H1 (cell line): ENCODE measurements around the gene EBPL. TPM values are rescaled to one million over a fixed set of nuclear protein-coding genes. Genes with fewer than 3 reads are reported as not detected.

ENCODE experiments used
- ATF2 ChIP-seq: IDR thresholded peaks from 2 replicates; pipeline ENCODE4 v1.6.1; 2012; ENCODE audit warnings: low read length, inconsistent platforms
- BACH1 ChIP-seq: IDR thresholded peaks from 2 replicates; pipeline ENCODE4 v1.6.1; 2012; ENCODE audit warnings: low read length, improper control_type of control experiment
- CEBPB ChIP-seq: IDR thresholded peaks from 2 replicates; pipeline ENCODE4 v1.6.1; 2012; ENCODE audit warnings: low read depth, low read length
- CHD1 ChIP-seq: IDR thresholded peaks from 2 replicates; pipeline ENCODE4 v1.6.1; 2012; ENCODE audit warnings: low read depth, low read length, improper control_type of control experiment
- CHD7 ChIP-seq: fragments of 300-600 bp; sonication (generic); IDR thresholded peaks from 2 replicates; pipeline ENCODE4 v1.7.1; 2012; ENCODE audit warnings: low read length, moderate library complexity, mild to moderate bottlenecking, inconsistent platforms; ENCODE audit not compliant: insufficient replicate concordance
- EP300 ChIP-seq, 2 experiments: IDR thresholded peaks; 1 replicate in 1 of 2; 2 replicates in 1 of 2; pipeline ENCODE4 v1.6.1; 2011 to 2012; ENCODE audit warnings: low read depth in 2 of 2, low read length in 2 of 2, mild to moderate bottlenecking in 2 of 2, borderline replicate concordance in 1 of 2, inconsistent platforms in 1 of 2, moderate library complexity in 1 of 2
- JUN ChIP-seq: IDR thresholded peaks from 2 replicates; pipeline ENCODE4 v1.6.1; 2011; ENCODE audit warnings: low read depth, mild to moderate bottlenecking, improper control_type of control experiment, low read length
- KDM4A ChIP-seq: IDR thresholded peaks from one replicate; pipeline ENCODE4 v1.7.1; 2012; ENCODE audit warnings: low read depth, mild to moderate bottlenecking, moderate library complexity, low read length, inconsistent platforms; ENCODE audit not compliant: severe bottlenecking
- NRF1 ChIP-seq: IDR thresholded peaks from 2 replicates; pipeline ENCODE4 v1.6.1; 2011; ENCODE audit warnings: mild to moderate bottlenecking, low read depth, low read length, improper control_type of control experiment
- SIN3A ChIP-seq, 2 experiments: IDR thresholded peaks in 1 of 2; conservative IDR thresholded peaks in 1 of 2; 2 replicates each; pipeline ENCODE4 v1.6.1; 2011 to 2012; ENCODE audit warnings: low read length in 2 of 2, improper control_type of control experiment in 1 of 2, low read depth in 1 of 2, mild to moderate bottlenecking in 1 of 2
- polyA plus RNA-seq, 7 experiments: library from polyadenylated mRNA; depleted of rRNA in 3 of 7; stranded (reverse) in 5 of 7; unstranded in 2 of 7; fragments of >200 nt in 5 of 7; fragments of 200-250 nt in 2 of 7; gene quantifications; 1 replicate in 5 of 7; 2 replicates in 1 of 7; 4 replicates in 1 of 7; pipeline versions ENCODE4 v1.2.1 to v1.2.3, GENCODE V29; 2011 to 2013; ENCODE audit warnings: missing spikeins in 2 of 7, mixed read lengths in 2 of 7
- total RNA-seq: library from RNA; stranded (reverse); fragmentation: NEBNext Ultra II Directional; extraction: Animal tissue kit (Norgen Biotek cat#: 25700); gene quantifications from 2 replicates; pipeline ENCODE4 v1.2.1, GENCODE V29; 2021

EBPL gene
- total and polyA plus RNA-seq, 2 of the 8 experiments (the other 6 are each of a cell fraction or from before 2014, with no cell fraction given) = 130 to 204 TPM

DNA sequence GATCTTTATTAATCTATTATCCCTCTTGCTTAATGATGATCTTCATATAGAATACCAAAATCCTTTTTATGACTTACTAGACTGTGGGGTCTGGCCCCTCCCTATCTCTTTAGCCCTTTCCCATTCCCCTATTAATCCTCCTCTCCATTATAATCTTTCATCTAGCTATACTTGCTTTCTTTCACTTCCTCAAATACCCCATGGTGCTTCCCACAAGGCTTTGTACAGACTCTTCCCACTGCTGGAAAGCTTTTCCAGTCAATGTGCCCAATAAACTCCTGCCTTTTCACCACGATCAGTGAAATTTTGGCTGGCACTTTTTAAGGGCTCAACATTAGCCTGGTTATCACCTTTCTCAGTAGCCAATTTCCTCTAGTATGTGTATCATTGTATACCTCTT lies 3.2 kb upstream of the EBPL start (continued):
- no peak for TF ChIP-seq CHD7
- no peak for TF ChIP-seq ATF2
- TF ChIP-seq CEBPB = no peak
- TF ChIP-seq JUN = no peak
- TF ChIP-seq BACH1 = no peak
- TF ChIP-seq NRF1 = no peak
- no peak for TF ChIP-seq EP300 (IDR thresholded peaks at IDR 0.05; ENCODE audit: borderline replicate concordance in 1 of 2, low read depth in 2 of 2, low read length in 2 of 2)
- TF ChIP-seq KDM4A = no peak
- no peak for TF ChIP-seq CHD1
- TF ChIP-seq SIN3A (conservative IDR thresholded peaks at IDR 0.05 in 1 of 2, IDR thresholded peaks at IDR 0.05 in 1 of 2; ENCODE audit: low read depth in 1 of 2, low read length in 2 of 2) = no peak
